Stimulated activated CD8-positive, alpha-beta memory T cell treated with anti-CD3 and anti-CD28 coated beads, Interleukin-15, amount 100 ng/mL, for 1 hour (primary cell): ENCODE results near the gene P2RY6.
"Not testable (repeated sequence)": the region's sequence is repeated elsewhere in the genome, so short reads cannot be mapped to it uniquely, and the experiment has no call there.

Source experiments
- DNase-seq: peaks from one replicate; pipeline ENCODE4 v3.0.0-alpha.2; 2020; ENCODE audit warnings: low read depth

P2RY6 gene

GRCh38 chr11:73271936-73272679, at the start of gene P2RY6:
Gene P2RY6, plus strand, starts transcription at chr11:73272338. Its CDS starts 24,181 bp downstream, at chr11:73296519.
- DNase-seq, result no peak

- DNase-seq, result no peak
Observed at GRCh38 chr11:73223998-73224730, 48.0 kb upstream of the P2RY6 start.

- no peak for DNase-seq
Observed at GRCh38 chr11:73225001-73225686, 47.0 kb upstream of the P2RY6 start.

- no peak for DNase-seq
Observed at GRCh38 chr11:73225851-73226250, 46.3 kb upstream of the P2RY6 start.

GRCh38 chr11:73226297-73227006, 45.7 kb upstream of the P2RY6 start:
- no peak for DNase-seq

GRCh38 chr11:73227571-73228211, 44.4 kb upstream of the P2RY6 start:
- DNase-seq, result no peak

- no peak for DNase-seq
Observed at GRCh38 chr11:73228268-73229134, 43.6 kb upstream of the P2RY6 start.

- DNase-seq, result no peak
Observed at GRCh38 chr11:73229321-73229895, 42.7 kb upstream of the P2RY6 start.

- no peak for DNase-seq
Observed at GRCh38 chr11:73229896-73230875, 42.0 kb upstream of the P2RY6 start.

GRCh38 chr11:73230931-73231330, 41.2 kb upstream of the P2RY6 start:
- no peak for DNase-seq

- not testable (repeated sequence) for DNase-seq
Observed at GRCh38 chr11:73232487-73232886, 39.7 kb upstream of the P2RY6 start.

GRCh38 chr11:73233211-73233610, 38.9 kb upstream of the P2RY6 start:
- DNase-seq, result no peak

- no peak for DNase-seq
Observed at GRCh38 chr11:73233692-73234470, 38.3 kb upstream of the P2RY6 start.

GRCh38 chr11:73234471-73235181, 37.5 kb upstream of the P2RY6 start:
- no peak for DNase-seq

GRCh38 chr11:73235236-73235786, 36.8 kb upstream of the P2RY6 start:
- DNase-seq, result no peak

GRCh38 chr11:73236205-73236765, 35.9 kb upstream of the P2RY6 start:
- no peak for DNase-seq

- DNase-seq, result no peak
Observed at GRCh38 chr11:73236854-73237253, 35.3 kb upstream of the P2RY6 start.
